OCI-LY3 (cell line): ENCODE results near the gene TPK1.

Source experiments
- EZH2phosphoT487 ChIP-seq: fragments of 200-600 bp; shearing (Covaris generic); IDR thresholded peaks from 2 replicates; pipeline ENCODE4 v1.6.1; 2018; ENCODE audit warnings: antibody characterized with exemption, mixed run types, low read depth
- TF ChIP-seq, protein P1 (sequence below): fragments of 200-600, 300-600 bp; sonication (generic); IDR thresholded peaks from 2 replicates; pipeline ENCODE4 v1.5.1; 2014; ENCODE audit warnings: antibody characterized with exemption, low read length, low read depth

DNA sequence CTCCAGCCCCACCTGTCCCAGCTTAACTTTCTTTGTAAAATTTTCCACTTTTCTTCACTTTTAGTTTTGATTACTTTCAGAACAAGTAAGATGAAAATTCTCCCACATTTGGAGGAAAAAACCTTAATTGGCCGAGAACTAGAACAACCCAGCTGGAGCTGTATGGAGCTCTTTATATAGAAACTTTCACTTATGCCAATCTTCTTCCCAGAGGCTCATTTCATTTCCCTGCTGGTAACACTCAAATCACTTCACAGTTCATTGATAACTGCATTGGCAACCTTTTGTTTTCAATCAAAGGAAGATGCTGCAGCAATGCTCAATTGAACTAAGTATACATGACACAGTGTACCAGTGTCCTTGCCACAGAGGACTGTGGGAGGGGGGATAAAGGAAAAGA is 256.2 kb downstream of the TPK1 start:
- TF ChIP-seq, protein P1, sequence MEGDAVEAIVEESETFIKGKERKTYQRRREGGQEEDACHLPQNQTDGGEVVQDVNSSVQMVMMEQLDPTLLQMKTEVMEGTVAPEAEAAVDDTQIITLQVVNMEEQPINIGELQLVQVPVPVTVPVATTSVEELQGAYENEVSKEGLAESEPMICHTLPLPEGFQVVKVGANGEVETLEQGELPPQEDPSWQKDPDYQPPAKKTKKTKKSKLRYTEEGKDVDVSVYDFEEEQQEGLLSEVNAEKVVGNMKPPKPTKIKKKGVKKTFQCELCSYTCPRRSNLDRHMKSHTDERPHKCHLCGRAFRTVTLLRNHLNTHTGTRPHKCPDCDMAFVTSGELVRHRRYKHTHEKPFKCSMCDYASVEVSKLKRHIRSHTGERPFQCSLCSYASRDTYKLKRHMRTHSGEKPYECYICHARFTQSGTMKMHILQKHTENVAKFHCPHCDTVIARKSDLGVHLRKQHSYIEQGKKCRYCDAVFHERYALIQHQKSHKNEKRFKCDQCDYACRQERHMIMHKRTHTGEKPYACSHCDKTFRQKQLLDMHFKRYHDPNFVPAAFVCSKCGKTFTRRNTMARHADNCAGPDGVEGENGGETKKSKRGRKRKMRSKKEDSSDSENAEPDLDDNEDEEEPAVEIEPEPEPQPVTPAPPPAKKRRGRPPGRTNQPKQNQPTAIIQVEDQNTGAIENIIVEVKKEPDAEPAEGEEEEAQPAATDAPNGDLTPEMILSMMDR: no peak
- TF ChIP-seq EZH2phosphoT487: no peak
